Activated naive CD8-positive, alpha-beta T cell treated with anti-CD3 and anti-CD28 coated beads, Interleukin-2, amount 50 U/mL, for 16 hours (primary cell): Measurements from ENCODE around the gene TMTC4.
A peak's percentile ranks its signal among the peaks of the same experiment; 100 is the strongest.
"Not testable (repeated sequence)": the region's sequence is repeated elsewhere in the genome, so short reads cannot be mapped to it uniquely, and the experiment has no call there.

ENCODE experiments used
- DNase-seq: peaks from one replicate; pipeline ENCODE4 v3.0.0-alpha.2; 2020; ENCODE audit warnings: low read depth, low spot score

TMTC4 gene

GRCh38 chr13:100625447-100625846, 49.1 kb downstream of the TMTC4 start:
- no peak for DNase-seq

DNA sequence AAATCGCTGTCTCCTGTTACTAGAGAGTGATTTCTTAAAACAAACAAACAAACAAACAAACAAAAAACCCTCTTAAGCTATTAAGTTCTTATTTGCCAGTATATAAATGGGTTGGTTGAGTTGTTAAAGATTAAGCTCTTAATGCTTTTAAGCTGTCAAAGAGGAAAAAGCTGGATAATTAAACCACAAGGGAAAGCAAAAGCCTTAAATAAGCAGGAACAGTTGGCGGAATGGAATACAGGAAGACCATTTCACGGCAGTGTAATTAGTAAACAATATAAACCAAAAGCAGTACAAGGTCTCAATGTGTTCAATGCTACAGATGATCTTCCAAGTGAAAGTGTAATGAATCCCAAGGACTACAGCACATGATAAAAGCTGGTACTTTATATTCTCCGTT, 53.8 kb downstream of the TMTC4 start:
- DNase-seq = no peak

- no peak for DNase-seq
These were observed 54.7 kb downstream of the TMTC4 start for GRCh38 chr13:100619940-100620339.

- not testable (repeated sequence) for DNase-seq
These were observed 55.7 kb downstream of the TMTC4 start for GRCh38 chr13:100618897-100619296.

- no peak for DNase-seq
These were observed 61.6 kb downstream of the TMTC4 start for GRCh38 chr13:100613031-100613430.

GRCh38 chr13:100611678-100612492, 62.7 kb downstream of the TMTC4 start:
- no peak for DNase-seq

DNA sequence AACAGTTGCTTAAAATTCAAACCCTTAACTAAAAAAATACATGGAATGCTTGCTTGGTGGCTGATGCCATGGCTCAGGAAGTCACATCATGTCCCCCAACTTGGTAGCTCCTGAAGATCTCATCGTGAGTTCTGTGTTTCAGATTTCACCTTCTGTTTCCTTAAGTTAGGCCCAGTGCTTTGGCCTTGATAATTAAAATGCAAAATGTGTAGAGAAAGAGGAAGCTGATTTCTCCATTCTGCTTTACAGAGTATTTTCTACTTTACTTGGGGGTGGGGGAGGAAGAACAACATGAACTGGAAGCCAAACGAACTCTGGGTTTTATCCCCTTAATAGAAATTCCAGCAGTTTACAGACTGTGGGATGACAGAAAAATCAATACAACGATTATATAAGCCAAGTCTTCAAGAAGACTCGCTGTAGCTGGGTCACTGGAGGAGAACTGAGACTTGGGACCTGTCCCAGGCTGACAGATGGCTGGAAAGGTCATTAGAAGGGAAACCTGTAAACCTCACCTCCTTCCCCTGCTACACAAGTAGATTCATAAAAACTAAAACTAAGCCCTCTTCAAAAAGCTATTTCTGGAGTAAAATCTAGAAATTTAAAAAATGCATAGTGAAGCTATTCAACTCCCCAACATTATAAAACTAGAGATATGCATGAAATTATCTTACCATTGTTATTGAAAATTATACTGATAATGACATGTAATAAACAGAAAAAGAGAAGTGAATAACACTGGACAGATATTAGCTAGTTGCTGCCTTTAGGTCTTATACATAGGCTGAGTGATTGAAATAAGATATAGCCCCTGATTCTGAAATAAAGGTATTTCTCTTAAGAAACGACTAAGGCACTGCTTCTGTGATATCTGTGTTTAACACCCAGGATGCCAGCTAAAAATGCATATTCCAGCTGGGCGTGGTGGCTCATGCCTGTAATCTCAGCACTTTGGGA, 63.9 kb downstream of the TMTC4 start:
- DNase-seq = no peak

DNA sequence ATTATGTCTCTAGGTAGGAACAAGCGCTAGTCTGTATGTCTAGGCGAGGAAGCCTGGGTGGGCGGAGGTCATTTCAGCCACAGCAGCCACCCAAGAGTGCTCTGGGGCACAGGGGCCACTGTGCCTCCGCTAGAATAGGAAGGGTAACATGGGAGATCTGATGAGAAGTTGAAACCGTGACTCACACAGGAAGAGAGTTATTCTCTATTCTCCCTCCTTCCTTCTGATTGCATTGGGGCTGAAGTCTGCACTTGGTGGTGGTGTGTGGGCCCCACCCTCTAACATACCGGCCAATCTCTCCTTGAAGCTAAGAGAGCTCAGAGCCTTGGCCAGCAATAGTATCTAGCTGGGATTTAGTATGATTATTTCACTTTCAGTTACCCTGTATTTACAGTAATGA, 65.7 kb downstream of the TMTC4 start:
- DNase-seq = no peak

DNA sequence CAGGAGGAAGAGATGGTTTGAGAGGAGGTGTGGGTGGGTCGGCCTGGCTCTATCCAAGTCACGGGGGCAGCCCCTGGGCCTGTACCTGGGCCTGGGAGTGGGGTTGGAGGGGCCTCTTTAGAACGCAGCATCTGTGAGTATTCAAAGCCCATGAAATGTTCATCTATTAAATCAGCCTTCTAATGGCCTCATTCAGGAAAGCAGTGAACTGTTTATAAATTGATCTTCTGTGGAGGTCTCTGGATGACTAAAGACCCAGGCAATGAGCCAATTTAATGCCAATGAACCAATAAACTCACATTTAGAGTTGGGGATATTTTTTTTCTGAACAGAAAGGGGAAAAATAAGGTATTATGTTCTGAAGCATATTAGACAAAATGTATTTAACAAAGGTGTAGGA, 66.1 kb downstream of the TMTC4 start:
- DNase-seq = no peak

DNA sequence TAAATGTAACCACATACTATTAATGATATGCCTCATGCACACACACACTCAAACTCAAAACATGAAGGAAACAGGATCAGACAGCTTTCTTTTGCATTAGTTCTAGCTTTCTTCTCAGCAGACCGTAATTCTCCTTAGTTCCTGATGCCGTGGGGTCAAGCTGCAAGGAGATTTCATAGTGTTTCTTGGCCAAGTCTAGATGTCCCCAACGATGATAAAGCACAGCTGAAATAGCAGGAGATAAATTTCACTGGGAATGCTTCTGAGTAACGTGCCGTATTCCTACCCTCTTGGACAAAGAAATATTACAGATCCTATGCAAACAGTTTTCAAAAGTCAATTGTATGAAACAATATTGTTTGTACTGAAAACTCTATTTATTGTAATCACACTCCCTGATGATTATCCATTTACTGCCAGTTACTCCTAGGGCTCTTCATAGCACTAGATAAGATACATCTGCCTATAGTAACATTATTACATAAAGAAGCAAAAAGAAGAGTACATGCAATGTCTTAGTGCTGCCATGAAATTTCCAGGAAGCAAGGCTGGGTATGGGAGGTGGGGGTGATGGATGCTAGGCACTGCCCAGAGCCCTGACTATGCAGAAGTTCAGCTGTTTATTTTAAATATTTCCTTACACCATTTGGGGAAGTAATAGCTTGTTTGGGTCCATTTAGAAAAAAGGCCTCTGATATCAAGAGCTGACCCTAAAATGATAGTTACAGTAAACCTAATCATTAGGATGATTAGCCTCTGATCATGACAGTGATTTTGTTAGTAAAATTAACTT, 69.5 kb downstream of the TMTC4 start:
- DNase-seq = no peak

DNA sequence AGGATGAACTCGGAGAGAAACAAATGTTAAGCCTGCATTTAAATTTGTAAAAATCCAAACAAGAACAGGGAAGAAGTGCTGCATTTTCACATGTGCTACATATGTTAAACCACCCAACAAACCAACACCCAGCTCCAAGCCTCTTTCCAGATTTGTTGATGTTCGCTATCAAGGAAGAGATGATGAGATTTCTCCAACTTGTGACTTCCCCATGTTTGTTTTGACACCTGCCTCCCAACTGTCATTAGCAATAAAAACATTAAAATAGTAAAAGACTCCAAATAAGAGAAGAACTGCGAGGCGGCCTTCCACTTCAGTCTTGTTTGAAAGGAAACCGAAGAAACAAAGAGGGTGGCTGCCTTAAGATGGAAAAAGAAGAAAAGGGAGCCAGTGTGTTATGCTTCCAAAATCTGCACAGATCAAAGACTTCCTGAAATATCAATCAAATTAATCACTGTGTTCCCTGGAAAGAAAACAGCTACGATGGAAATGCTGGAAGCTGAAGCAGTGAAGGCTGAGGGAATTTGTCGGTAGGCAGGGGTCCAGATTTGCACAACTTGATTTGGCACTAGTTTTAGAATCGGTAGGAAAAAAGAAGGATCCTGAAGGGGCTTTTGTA, 72.0 kb downstream of the TMTC4 start:
- DNase-seq = no peak

GRCh38 chr13:100601716-100602115, 72.9 kb downstream of the TMTC4 start:
- DNase-seq = no peak

- no peak for DNase-seq
These were observed 73.7 kb downstream of the TMTC4 start for GRCh38 chr13:100600915-100601314.

DNA sequence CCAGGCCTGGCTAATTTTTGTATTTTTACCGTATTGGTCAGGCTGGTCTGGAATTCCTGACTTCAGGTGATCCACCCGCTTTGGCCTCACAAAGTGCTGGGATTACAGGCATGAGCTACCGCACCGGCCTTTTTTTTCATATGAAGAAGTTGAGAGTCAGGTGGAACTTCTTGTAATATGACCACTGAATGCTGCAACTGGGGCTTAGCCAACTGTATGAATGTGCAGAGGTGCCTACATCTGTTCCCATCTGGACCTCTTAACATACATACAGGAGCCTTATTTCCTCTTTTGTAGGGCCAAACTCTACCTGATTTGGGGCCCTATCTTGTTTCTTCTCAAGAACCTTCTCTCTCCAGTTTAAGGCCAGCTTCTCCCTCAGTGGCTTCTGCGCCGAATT, 74.1 kb downstream of the TMTC4 start:
- no peak for DNase-seq

DNA sequence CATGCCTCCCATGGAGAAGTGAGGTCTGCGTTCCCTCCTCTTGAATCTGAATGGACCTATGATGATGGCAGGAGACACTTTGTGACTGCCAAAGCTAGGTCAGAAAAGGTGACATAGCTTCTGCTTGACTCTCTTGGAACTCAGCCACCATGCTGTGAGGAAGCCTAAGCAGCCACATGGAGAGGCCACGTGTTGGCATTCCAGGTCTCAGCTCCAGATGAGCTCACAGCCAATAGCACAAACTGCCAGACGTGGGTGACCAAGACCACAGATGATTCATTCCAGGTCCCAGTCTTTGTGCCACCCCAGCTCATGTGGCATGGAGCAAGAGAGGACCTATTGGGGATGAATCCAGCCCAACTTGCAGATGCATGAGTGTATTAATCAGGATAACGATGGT, 77.3 kb downstream of the TMTC4 start:
- no peak for DNase-seq

DNA sequence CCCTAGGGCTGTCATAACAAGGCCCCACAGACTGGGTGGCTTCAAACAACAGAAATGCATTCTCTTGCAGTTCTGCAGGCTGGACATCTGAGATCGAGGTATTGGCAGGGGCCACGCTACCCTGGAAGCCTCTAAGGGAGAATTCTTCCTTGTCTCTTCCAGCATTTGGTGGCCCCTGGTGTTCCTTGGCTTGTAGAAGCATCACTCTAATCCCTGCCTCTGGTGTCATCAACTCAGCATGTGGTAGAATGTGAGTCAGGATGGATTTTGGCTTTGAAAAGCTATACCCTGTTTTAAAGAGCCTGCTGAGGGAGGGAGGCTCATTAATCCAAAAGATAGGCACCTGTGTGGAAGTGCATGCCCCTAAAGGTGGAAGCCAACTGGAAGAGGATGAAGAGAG, 78.1 kb downstream of the TMTC4 start:
- DNase-seq = no peak

DNA sequence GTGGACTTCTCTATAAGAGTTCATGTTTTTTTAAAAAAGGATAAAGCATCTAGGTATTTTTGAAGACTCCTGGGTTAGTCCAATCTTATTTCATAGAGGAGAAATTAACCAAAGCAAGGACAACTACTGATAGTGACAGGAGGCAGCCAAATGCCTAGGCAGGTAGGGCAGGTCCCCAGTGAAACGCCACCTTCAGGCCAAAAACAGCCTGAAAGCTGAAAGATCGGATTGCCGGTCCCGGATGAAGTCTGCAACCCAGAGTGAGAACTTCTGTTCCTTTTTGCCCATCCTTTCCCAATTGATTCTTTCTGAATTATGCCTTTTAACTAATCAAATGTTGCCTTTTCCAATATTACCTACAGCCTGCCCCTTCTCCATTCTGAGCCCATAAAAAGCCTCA, 79.9 kb downstream of the TMTC4 start:
- DNase-seq = no peak

DNA sequence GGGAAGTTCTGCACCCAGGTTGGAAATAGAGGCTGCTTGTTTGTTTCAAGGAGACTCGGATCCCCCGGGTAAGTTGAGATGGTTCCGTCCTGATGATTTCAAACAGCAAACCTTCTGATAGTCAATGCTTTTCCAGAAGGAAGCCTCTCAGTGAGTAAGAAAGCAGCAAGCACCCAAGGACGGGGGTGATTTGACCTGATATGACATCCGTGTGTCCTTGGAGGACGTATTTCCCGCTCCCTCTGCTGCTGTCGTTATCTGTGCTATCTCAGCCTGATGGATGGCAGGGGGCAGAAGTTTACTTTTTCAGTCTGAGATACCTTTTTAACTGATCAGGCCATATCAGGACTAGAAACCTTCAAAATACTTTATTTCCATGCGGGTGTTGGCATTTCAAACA, 80.3 kb downstream of the TMTC4 start:
- DNase-seq = no peak

- no peak for DNase-seq
These were observed 85.3 kb downstream of the TMTC4 start for GRCh38 chr13:100589178-100589725.

DNA sequence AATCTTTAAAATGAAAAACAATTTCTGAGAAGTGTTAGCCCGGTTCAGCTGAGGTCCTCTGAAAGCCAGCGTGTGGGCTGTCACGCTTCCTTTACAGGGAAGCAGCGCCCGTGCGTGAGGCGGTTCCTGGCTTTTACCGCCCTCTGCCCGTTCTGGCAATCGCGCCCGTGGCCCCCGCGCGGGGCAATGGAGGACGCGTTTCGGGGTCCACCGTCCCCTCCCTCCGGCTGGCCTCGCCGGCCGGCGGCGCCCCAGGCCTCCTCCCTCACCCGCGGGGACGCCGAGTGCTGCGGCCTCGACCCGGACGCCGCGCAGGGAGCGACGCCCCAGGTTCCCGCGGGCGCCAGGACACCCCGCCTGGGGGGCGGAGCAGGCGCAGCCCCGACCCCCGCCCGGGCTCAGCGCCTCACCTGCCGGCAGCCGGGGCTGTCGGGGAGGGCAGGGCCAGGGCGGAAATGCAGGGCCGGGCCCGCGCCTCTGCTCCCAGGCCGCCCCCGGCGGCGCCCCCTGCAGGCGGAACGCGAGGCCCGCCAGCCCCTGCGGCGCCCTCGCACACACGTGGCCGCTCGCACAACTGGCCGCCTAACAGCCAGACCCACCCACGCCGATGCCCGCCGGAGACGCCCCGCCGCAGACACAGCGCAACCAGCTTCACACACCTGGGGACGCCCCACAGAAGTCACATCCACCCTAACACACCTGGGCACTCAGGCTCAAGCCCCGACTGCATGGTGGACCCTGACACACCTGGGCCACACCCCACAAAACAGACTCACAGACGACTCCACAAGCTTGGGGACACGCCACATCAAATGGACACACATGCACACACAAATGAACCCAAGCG, 86.0 kb downstream of the TMTC4 start, which contains the start of gene GGACT:
TSS of gene GGACT (minus strand) at position 459 of the 847 bp plus-strand sequence. CDS start 56,198 bp downstream, outside the sequence.
- peak; percentile 66 for DNase-seq
